HepG2 (cell line): ENCODE data around the gene ADAMTS16. TPM values are rescaled to one million over a fixed set of nuclear protein-coding genes. Genes with fewer than 3 reads are reported as not detected.

Experiments
- ATF7-NPFF ChIP-seq: sonication (generic); formaldehyde crosslinking; IDR thresholded peaks from 2 replicates; pipeline ENCODE4 v1.8.1; 2023; ENCODE audit warnings: mild to moderate bottlenecking, low read depth, missing genetic modification reagents, moderate library complexity
- FLYWCH1 ChIP-seq: sonication (generic); formaldehyde crosslinking; IDR thresholded peaks from 2 replicates; pipeline ENCODE4 v1.8.1; 2023; ENCODE audit warnings: mild to moderate bottlenecking, missing genetic modification reagents
- FOXO1 ChIP-seq: sonication (generic); formaldehyde crosslinking; IDR thresholded peaks from 2 replicates; pipeline ENCODE4 v1.4.0; 2020; ENCODE audit warnings: missing genetic modification reagents
- GATA4 ChIP-seq: sonication (generic); IDR thresholded peaks from 2 replicates; pipeline ENCODE4 v1.6.1; 2016; ENCODE audit warnings: antibody characterized with exemption, low read depth, borderline replicate concordance
- GATAD2A ChIP-seq: IDR thresholded peaks from 2 replicates; pipeline ENCODE4 v1.6.1; 2016
- HES4 ChIP-seq: sonication (generic); formaldehyde crosslinking; IDR thresholded peaks from 2 replicates; pipeline ENCODE4 v1.9.0; 2021; ENCODE audit warnings: mild to moderate bottlenecking, missing genetic modification reagents, borderline replicate concordance
- HNF4A ChIP-seq: sonication (generic); formaldehyde crosslinking; IDR thresholded peaks from 2 replicates; pipeline ENCODE4 v1.4.0; 2020; ENCODE audit warnings: missing genetic modification reagents
- HOXA7 ChIP-seq: sonication (generic); formaldehyde crosslinking; IDR thresholded peaks from 2 replicates; pipeline ENCODE4 v1.8.1; 2022; ENCODE audit warnings: mild to moderate bottlenecking, missing genetic modification reagents, moderate library complexity
- KAT2B ChIP-seq: fragments of 150-350 bp; IDR thresholded peaks from 2 replicates; pipeline ENCODE4 v1.6.1; 2014; ENCODE audit warnings: low read depth, low read length, borderline replicate concordance
- KDM1A ChIP-seq: IDR thresholded peaks from 2 replicates; pipeline ENCODE4 v1.6.1; 2016; ENCODE audit warnings: missing compliant biosample characterization
- NPAS2 ChIP-seq: sonication (generic); formaldehyde crosslinking; IDR thresholded peaks from 2 replicates; pipeline ENCODE4 v1.8.0; 2022; ENCODE audit warnings: mild to moderate bottlenecking, missing genetic modification reagents, borderline replicate concordance
- NR2F2 ChIP-seq: IDR thresholded peaks from 2 replicates; pipeline ENCODE4 v1.6.1; 2012; ENCODE audit warnings: low read depth, inconsistent platforms, borderline replicate concordance
- PLRG1 ChIP-seq: fragments of 450-650 bp; conservative IDR thresholded peaks from 2 replicates; pipeline ENCODE4 v1.6.1; 2016
- POLR2A ChIP-seq, 2 experiments: IDR thresholded peaks; 2 replicates each; pipeline ENCODE4 v1.6.1; 2011; ENCODE audit warnings: low read depth in 2 of 2, low read length in 2 of 2, mild to moderate bottlenecking in 1 of 2, moderate library complexity in 1 of 2; ENCODE audit not compliant: insufficient read depth in 1 of 2
- PRMT3 ChIP-seq: sonication (generic); formaldehyde crosslinking; IDR thresholded peaks from 2 replicates; pipeline ENCODE4 v1.8.1; 2022; ENCODE audit warnings: low read depth, mild to moderate bottlenecking, moderate library complexity, missing genetic modification reagents, borderline replicate concordance
- U2AF1 ChIP-seq: fragments of 200-400 bp; formaldehyde crosslinking; optimal IDR thresholded peaks from 2 replicates; pipeline ENCODE3; 2017; ENCODE audit warnings: mild to moderate bottlenecking, low read depth, low read length
- ZBTB21 ChIP-seq: sonication (generic); formaldehyde crosslinking; IDR thresholded peaks from 2 replicates; pipeline ENCODE4 v1.4.0; 2020; ENCODE audit warnings: missing genetic modification reagents
- ZFP1 ChIP-seq: IDR thresholded peaks from 2 replicates; pipeline ENCODE4 v1.6.1; 2016
- ZNF230 ChIP-seq: sonication (generic); formaldehyde crosslinking; IDR thresholded peaks from 2 replicates; pipeline ENCODE4 v1.4.0; 2020; ENCODE audit warnings: mild to moderate bottlenecking, missing genetic modification reagents
- ZNF274 ChIP-seq: sonication (generic); formaldehyde crosslinking; IDR thresholded peaks from 2 replicates; pipeline ENCODE4 v1.5.1; 2020; ENCODE audit warnings: mild to moderate bottlenecking, missing genetic modification reagents
- ZNF317 ChIP-seq: sonication (generic); formaldehyde crosslinking; IDR thresholded peaks from 2 replicates; pipeline ENCODE4 v1.5.0; 2020; ENCODE audit warnings: mild to moderate bottlenecking, missing genetic modification reagents
- ZNF563 ChIP-seq: sonication (generic); formaldehyde crosslinking; IDR thresholded peaks from 2 replicates; pipeline ENCODE4 v1.8.0; 2022; ENCODE audit warnings: mild to moderate bottlenecking, moderate library complexity, missing genetic modification reagents
- ZNF605 ChIP-seq: sonication (generic); formaldehyde crosslinking; IDR thresholded peaks from 2 replicates; pipeline ENCODE4 v1.8.0; 2022; ENCODE audit warnings: mild to moderate bottlenecking, missing genetic modification reagents
- ZSCAN30 ChIP-seq: sonication (generic); formaldehyde crosslinking; IDR thresholded peaks from 2 replicates; pipeline ENCODE4 v1.5.0; 2020; ENCODE audit warnings: mild to moderate bottlenecking, missing genetic modification reagents
- polyA plus RNA-seq, 8 experiments: library from polyadenylated mRNA; depleted of rRNA in 3 of 8; stranded (reverse) in 7 of 8; unstranded in 1 of 8; fragments of >200 nt; fragmentation: Illumina TruSeq in 4 of 8; extraction: Trizol in 4 of 8; gene quantifications; 2 replicates each; pipeline versions ENCODE4 v1.2.1 to v1.2.3, GENCODE V29; 2011 to 2016; ENCODE audit warnings: low read depth in 4 of 8, missing spikeins in 1 of 8, mixed read lengths in 1 of 8; ENCODE audit not compliant: insufficient read depth in 1 of 8
- total RNA-seq, 5 experiments: library from RNA; depleted of rRNA; stranded (reverse); fragments of >200 nt; fragmentation: Illumina TruSeq; extraction: Trizol; gene quantifications; 2 replicates each; pipeline ENCODE4 v1.2.3, GENCODE V29; 2016; ENCODE audit warnings: low read depth in 1 of 5
- TF ChIP-seq, protein P1 (sequence below): IDR thresholded peaks from 2 replicates; pipeline ENCODE4 v1.6.1; 2018; ENCODE audit warnings: missing genetic modification reagents
- TF ChIP-seq, protein P2 (sequence below): sonication (generic); formaldehyde crosslinking; IDR thresholded peaks from 2 replicates; pipeline ENCODE4 v1.4.0; 2020; ENCODE audit warnings: missing genetic modification reagents
- TF ChIP-seq, protein P3 (sequence below): sonication (generic); formaldehyde crosslinking; IDR thresholded peaks from 2 replicates; pipeline ENCODE4 v1.5.0; 2020; ENCODE audit warnings: mild to moderate bottlenecking, missing genetic modification reagents

The ADAMTS16 gene
- total and polyA plus RNA-seq, 2 of the 13 experiments (the other 11 are each of a cell fraction or from before 2014, with no cell fraction given), result 0.02 to 0.03 TPM

DNA sequence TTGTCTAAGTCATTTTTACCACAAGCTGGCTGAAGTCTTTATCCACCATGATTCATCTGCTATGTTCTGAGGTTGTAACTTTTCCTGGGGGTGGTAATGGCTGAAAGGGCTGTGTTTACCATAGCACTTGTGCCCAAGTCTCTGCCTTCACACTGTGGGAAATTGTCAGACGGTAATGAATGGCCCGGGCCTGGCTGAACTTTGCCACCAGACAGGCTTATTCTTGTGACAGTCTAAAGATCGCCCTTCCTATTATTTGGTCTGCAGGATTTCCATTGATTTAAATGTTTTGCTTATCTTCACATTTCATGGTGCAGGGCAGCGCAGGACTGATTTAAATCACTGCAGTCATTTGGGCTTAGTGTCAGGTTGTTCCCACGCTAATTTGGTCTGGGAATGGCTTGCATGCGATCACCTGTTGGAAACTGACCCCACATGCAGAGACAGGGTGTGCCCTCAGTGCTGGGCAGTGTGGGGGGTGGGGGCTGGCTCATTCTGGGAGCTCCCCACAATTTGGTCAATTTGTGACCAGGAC, 173.0 kb downstream of the ADAMTS16 start (continued):
- no peak for TF ChIP-seq ZBTB21 (CRISPR knock-in tag)
- no peak for TF ChIP-seq ZNF563
- TF ChIP-seq HNF4A (CRISPR knock-in tag), result peak; percentile 84
- no peak for TF ChIP-seq NPAS2
- TF ChIP-seq FLYWCH1 (CRISPR knock-in tag), result no peak
- TF ChIP-seq ZNF605 (CRISPR knock-in tag), result no peak
- TF ChIP-seq FOXO1, result peak; percentile 50; the same call in 1 of the 2 replicates
- TF ChIP-seq PRMT3, result no peak
- no peak for TF ChIP-seq ZNF317
- TF ChIP-seq HES4 (CRISPR knock-in tag), result no peak
- no peak for TF ChIP-seq ZNF230
- TF ChIP-seq GATA4, result 0 out of 2 replicates have a peak, but pooled peaks have one; percentile 27
- no peak for TF ChIP-seq HOXA7
- peak; percentile 50; the same call in 1 of the 2 replicates for TF ChIP-seq NR2F2
- TF ChIP-seq U2AF1, result no peak
- no peak for TF ChIP-seq ZNF274 (CRISPR knock-in tag)
- TF ChIP-seq, protein P1, sequence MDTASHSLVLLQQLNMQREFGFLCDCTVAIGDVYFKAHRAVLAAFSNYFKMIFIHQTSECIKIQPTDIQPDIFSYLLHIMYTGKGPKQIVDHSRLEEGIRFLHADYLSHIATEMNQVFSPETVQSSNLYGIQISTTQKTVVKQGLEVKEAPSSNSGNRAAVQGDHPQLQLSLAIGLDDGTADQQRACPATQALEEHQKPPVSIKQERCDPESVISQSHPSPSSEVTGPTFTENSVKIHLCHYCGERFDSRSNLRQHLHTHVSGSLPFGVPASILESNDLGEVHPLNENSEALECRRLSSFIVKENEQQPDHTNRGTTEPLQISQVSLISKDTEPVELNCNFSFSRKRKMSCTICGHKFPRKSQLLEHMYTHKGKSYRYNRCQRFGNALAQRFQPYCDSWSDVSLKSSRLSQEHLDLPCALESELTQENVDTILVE (CRISPR knock-in tag), result no peak
- no peak for TF ChIP-seq KAT2B
- TF ChIP-seq, protein P2, sequence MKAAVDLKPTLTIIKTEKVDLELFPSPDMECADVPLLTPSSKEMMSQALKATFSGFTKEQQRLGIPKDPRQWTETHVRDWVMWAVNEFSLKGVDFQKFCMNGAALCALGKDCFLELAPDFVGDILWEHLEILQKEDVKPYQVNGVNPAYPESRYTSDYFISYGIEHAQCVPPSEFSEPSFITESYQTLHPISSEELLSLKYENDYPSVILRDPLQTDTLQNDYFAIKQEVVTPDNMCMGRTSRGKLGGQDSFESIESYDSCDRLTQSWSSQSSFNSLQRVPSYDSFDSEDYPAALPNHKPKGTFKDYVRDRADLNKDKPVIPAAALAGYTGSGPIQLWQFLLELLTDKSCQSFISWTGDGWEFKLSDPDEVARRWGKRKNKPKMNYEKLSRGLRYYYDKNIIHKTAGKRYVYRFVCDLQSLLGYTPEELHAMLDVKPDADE (CRISPR knock-in tag), result no peak
- no peak for TF ChIP-seq POLR2A (IDR thresholded peaks at IDR 0.05; ENCODE audit: insufficient read depth in 1 of 2, low read depth in 2 of 2, low read length in 2 of 2)
- TF ChIP-seq KDM1A (CRISPR knock-in tag), result peak; percentile 88
- no peak for TF ChIP-seq ATF7-NPFF
- TF ChIP-seq GATAD2A (CRISPR knock-in tag), result peak; percentile 39; the same call in 1 of the 2 replicates
- no peak for TF ChIP-seq ZSCAN30
- no peak for TF ChIP-seq PLRG1
- no peak for TF ChIP-seq ZFP1 (CRISPR knock-in tag)
- TF ChIP-seq, protein P3, sequence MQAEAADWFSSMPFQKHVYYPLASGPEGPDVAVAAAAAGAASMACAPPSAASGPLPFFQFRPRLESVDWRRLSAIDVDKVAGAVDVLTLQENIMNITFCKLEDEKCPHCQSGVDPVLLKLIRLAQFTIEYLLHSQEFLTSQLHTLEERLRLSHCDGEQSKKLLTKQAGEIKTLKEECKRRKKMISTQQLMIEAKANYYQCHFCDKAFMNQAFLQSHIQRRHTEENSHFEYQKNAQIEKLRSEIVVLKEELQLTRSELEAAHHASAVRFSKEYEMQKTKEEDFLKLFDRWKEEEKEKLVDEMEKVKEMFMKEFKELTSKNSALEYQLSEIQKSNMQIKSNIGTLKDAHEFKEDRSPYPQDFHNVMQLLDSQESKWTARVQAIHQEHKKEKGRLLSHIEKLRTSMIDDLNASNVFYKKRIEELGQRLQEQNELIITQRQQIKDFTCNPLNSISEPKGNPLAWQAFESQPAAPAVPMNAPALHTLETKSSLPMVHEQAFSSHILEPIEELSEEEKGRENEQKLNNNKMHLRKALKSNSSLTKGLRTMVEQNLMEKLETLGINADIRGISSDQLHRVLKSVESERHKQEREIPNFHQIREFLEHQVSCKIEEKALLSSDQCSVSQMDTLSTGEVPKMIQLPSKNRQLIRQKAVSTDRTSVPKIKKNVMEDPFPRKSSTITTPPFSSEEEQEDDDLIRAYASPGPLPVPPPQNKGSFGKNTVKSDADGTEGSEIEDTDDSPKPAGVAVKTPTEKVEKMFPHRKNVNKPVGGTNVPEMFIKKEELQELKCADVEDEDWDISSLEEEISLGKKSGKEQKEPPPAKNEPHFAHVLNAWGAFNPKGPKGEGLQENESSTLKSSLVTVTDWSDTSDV (CRISPR knock-in tag), result no peak
